ENCODE results near the gene SULT2A1.
"Not testable (repeated sequence)": the region's sequence is repeated elsewhere in the genome, so short reads cannot be mapped to it uniquely, and the experiment has no call there.

SULT2A1 gene

DNA sequence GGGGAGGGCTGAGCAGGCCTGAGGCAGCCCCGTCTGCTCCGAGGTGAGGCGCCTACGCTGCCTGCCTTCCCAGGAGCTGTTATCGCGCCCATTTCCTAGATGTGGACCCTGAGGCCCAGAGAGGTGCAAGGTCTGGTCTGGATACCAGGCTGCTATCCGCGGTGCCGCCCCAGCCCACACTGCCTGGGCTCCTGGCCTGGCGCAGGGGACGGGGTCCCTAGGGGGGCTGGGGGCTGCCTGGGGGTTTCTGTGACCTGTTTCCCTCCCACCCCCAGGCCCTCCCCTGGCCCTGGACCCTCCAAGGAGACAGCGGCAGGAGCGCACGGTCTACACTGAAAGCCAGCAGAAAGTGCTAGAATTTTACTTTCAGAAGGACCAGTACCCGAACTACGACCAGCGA lies 26.3 kb downstream of the SULT2A1 start:
- not testable (repeated sequence) for DNase-seq

DNA sequence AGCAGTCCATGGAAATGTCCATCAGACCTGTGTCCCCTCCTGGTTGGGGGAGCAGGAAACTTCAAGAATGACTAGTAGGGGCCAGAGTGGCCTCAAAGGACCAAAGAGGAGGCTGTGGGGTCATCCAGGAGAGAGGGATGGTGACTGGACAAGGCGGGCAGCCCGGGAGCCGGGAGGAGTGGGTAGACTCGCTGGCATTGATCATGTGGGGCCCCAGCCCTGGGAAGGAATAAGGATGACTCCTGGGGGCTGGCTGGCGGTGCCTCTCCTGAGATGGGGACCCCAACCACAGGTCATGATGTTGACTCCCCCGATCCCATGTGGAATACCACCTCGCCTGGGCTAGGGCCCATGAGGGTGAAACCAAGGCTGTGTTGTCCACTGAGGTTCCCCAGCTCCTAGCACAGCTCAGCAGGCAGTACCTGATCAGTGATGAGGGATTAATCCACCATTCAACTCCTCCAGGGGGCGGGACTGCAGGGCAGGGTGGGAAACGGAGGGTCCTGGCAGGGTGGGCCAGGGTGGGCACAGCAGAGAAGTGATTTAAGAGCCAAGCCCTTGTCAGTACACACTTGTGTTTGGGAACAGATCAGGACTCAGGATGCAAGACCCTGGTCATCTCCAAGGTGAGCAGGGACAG lies 27.3 kb downstream of the SULT2A1 start, which contains the start of gene TPRX2:
TPRX2 (plus strand) TSS at position 590 of the 640 bp plus-strand sequence; CDS start at position 602, 12 bp downstream.
- not testable (repeated sequence) for DNase-seq

DNA sequence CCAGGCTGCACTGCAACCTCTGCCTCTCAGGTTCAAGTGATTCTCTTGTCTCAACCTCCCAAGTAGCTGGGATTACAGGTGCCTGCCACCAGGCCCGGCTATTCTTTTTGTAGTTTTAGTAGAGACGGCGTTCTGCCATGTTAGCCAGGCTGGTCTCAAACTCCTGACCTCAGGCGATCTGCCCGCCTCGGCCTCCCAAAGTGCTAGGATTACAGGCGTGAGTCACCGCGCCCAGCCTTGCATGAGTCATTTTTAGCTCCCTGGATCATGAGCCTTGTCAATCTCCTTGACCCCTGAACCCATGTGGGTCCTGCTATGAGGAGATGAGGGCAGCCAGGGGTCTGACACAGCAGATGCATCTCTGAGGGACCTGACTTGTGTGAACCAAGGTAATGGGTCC lies 27.9 kb downstream of the SULT2A1 start:
- DNase-seq, result not testable (repeated sequence)

DNA sequence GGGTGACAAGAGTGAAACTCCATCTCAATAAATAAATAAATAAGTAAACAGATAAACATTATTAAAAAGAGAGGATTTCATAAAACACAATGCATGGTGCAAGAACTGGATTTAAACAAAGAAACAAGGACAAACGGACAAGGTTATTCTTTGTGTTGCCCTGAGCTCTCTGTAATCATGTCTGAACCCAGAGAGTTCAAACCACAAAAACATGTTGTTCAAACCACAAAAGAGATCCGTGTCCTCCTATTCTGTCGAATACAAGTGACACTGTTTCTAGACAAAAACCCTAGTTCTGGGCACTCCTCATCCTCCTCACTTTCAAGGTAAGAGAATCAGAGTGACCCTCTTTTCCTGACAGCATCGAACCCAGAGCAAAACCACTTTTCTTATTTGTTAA lies 31.7 kb downstream of the SULT2A1 start:
- DNase-seq, result no peak

GRCh38 chr19:47853003-47853402 lies 33.1 kb downstream of the SULT2A1 start:
- DNase-seq, result no peak

DNA sequence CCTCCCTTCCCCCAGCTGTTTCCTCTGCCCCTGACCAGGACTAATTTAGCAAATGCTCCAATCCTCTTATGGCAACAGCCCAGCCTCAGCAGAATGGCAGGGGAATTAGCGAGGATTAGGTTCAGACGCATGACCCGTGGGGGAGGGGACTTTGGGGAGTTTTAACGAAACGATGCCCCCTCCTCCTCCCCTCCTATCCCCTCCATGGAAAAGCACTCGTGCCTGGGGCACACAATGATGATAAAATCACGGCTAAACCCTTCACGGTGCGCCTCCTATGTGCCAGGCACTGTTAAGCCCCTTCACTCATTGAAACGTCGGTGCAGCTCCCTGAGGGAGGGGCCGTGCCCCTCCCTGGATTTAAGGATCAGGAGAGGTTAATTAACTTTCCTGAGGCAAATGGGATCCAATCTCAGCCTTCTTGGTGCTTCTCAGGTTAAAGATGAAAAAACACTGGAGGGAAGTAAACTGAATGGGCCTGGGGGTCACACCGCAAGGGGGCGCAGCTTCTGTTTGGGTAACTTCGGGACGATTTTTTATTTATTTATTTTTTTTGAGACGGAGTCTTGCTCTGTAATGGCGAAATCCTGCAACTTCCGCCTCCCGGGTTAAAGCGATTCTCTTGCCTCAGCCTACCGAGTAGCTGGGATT lies 37.2 kb downstream of the SULT2A1 start:
- DNase-seq, result no peak

- no peak for DNase-seq
Observed at GRCh38 chr19:47848425-47848822, 37.7 kb downstream of the SULT2A1 start.

GRCh38 chr19:47842941-47843340 lies 43.2 kb downstream of the SULT2A1 start:
- DNase-seq, result no peak

DNA sequence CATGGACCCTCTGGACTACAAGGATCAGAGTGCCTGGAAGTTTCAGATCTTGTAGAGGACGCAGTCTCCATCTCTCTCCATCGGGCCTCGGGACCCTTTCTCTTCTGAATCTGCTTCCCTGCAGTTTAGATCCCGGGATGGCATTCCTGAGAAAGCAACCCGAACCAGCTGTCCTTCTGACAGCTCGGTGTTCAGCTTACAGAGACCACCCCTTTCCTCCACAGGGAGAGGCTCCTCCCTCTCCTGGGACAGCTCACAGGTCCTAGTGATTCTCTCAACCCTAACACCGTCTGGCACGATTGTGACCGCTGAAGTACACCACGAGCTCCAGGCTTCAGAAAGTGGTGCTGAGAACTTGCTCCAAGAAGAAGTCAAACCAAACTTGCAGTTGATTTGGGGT lies 46.2 kb downstream of the SULT2A1 start:
- no peak for DNase-seq

GRCh38 chr19:47839411-47839810 lies 46.7 kb downstream of the SULT2A1 start:
- DNase-seq, result no peak

DNA sequence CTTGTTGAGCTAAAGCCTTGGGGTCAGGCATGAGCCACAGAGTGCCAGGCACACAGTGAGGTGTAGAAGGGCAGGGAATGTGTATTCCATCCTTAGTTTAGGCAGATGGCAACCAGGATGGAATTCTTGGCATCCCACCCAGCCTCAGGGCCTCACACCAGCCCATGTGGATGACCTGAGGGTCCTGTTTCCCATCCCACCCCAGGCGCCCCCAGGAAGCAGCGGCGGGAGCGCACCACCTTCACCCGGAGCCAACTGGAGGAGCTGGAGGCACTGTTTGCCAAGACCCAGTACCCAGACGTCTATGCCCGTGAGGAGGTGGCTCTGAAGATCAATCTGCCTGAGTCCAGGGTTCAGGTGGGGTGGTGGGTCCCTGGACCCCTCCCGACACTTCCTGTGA lies 50.1 kb downstream of the SULT2A1 start:
- no peak for DNase-seq

DNA sequence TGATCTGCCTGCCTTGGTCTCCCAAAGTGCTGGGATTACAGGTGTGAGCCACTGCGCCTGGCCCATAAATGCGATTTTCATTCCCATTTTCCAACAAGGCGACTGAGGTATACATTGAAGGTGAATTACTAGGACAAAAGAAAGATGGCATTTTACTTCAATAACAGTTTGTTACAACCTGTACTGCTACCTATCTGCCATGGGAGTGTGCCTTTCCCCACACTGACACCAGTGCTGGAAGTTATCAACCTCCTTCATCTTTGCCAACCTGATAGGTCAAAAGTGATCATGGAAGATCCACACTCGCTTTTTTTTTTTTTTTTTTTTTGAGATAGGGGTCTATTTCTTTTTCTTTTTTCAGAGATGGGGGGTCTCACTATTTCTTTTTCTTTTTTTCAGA lies 53.4 kb downstream of the SULT2A1 start:
- no peak for DNase-seq

- no peak for DNase-seq
Observed at GRCh38 chr19:47826800-47827199, 59.3 kb downstream of the SULT2A1 start.

- no peak for DNase-seq
Observed at GRCh38 chr19:47824396-47824795, 61.7 kb downstream of the SULT2A1 start.

- no peak for DNase-seq
Observed at GRCh38 chr19:47821460-47822020, 64.6 kb downstream of the SULT2A1 start, which contains the start of gene CRX. CRX (plus strand) TSS chr19:47821937; CDS start chr19:47834444, 12,507 bp downstream.
